HUES64 (cell line): ENCODE measurements around the gene CNTN6.

Experiments
- H3K27ac ChIP-seq: 2 replicates; pipeline ENCODE4 v1.7.0; 2013; ENCODE audit warnings: low read depth, low read length, inconsistent platforms
- H3K27me3 ChIP-seq: 2 replicates; pipeline ENCODE4 v1.6.1; 2013; ENCODE audit warnings: mild to moderate bottlenecking, low read length; ENCODE audit not compliant: insufficient read depth
- H3K36me3 ChIP-seq: 2 replicates; pipeline ENCODE4 v1.6.1; 2013; ENCODE audit warnings: mild to moderate bottlenecking, low read length; ENCODE audit not compliant: insufficient read depth
- H3K4me1 ChIP-seq: 2 replicates; pipeline ENCODE4 v1.6.1; 2013; ENCODE audit warnings: mild to moderate bottlenecking, low read length, moderate library complexity; ENCODE audit not compliant: insufficient read depth
- H3K4me3 ChIP-seq: 2 replicates; pipeline ENCODE4 v1.5.1; 2013; ENCODE audit warnings: mild to moderate bottlenecking, low read length, moderate library complexity
- H3K9ac ChIP-seq: 2 replicates; pipeline ENCODE4 v1.6.1; 2013; ENCODE audit warnings: mild to moderate bottlenecking, low read depth, low read length
- H3K9me3 ChIP-seq: 2 replicates; pipeline ENCODE4 v1.6.1; 2013; ENCODE audit warnings: low read depth, low read length; ENCODE audit not compliant: insufficient read depth
- WGBS: fragments of 150-250, 120-280 bp; methylation state at CpG from one replicate; pipeline ENCODE4 v1.1.7; 2013; ENCODE audit warnings: missing lambda C conversion rate; 5-methylcytosine and 5-hydroxymethylcytosine counted together

The CNTN6 gene

DNA sequence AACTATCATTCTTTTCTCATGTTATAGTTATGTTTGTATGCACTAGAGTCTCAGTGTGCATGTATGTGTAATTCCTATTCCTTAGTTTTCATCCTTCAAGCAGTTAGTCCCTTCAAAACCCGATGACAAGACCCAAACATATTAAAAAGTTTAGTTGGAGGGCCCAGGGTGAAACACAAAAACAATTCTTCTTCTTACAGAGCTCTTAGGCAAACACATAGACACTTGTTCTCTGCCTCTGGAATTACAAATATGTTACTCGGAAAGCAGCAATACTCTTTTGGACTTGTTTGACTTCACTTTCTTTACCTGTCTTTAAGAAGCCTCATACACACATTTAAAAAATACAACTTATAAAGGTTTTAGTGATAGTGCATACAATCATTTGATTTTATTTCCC is 763 bp upstream of the CNTN6 start:
- Histone ChIP-seq H3K9ac (no peak overlapping the region), H3K27ac (no peak overlapping the region), H3K9me3 (peaks cover 2% of the 10 kb centered on the region), H3K4me3 (no peak overlapping the region), H3K36me3 (no peaks in the 10 kb centered on the region), H3K4me1 (peaks cover 9% of the 10 kb centered on the region; the same call in 1 of the 2 replicates), H3K27me3 (no peaks in the 10 kb centered on the region)
- 98% methylated on average over 1 of the region's 2 CpGs for WGBS

- 77% methylated on average over 6 of the region's 6 CpGs for WGBS
- Histone ChIP-seq H3K4me1 (peaks cover 9% of the 10 kb centered on the region; the same call in 1 of the 2 replicates), H3K9me3 (peaks cover 4% of the 10 kb centered on the region)
Observed at GRCh38 chr3:1093217-1093616, 393 bp downstream of the CNTN6 start.

DNA sequence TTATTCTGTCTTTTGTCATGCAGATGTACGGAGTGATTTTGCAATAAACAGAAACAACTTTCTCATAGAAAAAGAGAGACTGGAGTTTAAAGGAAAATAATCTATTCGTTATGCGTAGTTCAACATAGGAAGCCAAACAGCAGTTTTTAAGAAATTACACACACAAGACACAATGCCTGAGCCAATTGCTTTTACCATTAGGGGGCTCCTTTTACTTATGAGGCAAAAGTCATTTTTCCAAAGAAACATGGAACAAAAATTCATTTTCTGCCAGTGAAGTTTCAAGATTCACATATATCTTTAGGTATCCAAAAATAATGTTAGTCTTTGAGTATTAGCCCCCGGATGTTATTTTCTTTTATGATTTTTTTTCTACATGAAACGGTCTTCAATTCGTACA is 10.7 kb downstream of the CNTN6 start:
- H3K27me3 ChIP-seq: no peaks in the 10 kb centered on the region
- 100% methylated on average over 2 of the region's 6 CpGs for WGBS
- H3K9me3 ChIP-seq: peaks cover 10% of the 10 kb centered on the region; the same call in 1 of the 2 replicates
- H3K4me3 ChIP-seq: no peak overlapping the region
- no peak overlapping the region for H3K27ac ChIP-seq
- no peaks in the 10 kb centered on the region for H3K36me3 ChIP-seq
- H3K9ac ChIP-seq: no peak overlapping the region
- no peaks in the 10 kb centered on the region for H3K4me1 ChIP-seq

More at GRCh38 chr3:1093217-1093616, 393 bp downstream of the CNTN6 start:
- no peak overlapping the region for H3K9ac ChIP-seq
- no peak overlapping the region for H3K27ac ChIP-seq
- H3K4me3 ChIP-seq: no peak overlapping the region
- H3K27me3 ChIP-seq: no peaks in the 10 kb centered on the region
- no peaks in the 10 kb centered on the region for H3K36me3 ChIP-seq

- H3K36me3 ChIP-seq: no peaks in the 10 kb centered on the region
- H3K4me3 ChIP-seq: no peak overlapping the region
- no peaks in the 10 kb centered on the region for H3K27me3 ChIP-seq
- H3K9me3 ChIP-seq: peaks cover 7% of the 10 kb centered on the region
- no peak overlapping the region for H3K9ac ChIP-seq
- no peaks in the 10 kb centered on the region for H3K4me1 ChIP-seq
- 93% methylated on average over 8 of the region's 8 CpGs for WGBS
- no peak overlapping the region for H3K27ac ChIP-seq
Observed at GRCh38 chr3:1117843-1118473, 25.1 kb downstream of the CNTN6 start.

DNA sequence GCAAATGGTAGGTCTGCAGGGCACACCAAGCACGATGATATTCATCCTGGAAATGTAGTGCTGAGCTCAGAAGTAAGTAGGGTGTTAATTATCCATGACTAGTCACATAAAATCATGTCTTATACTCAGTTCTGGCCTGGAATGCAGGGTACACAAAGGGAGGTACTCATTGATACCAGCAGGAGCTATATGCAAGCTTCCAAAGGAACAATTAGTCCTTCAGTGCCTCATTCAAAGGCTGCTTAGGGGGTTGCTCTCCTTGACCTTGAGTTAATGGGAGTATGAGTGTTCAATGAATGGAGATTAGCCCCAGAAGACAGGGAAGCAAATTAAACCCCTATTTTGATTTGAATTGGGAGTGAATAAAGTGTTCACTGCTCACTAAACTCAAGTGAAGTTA is 38.3 kb downstream of the CNTN6 start:
- peaks cover 9% of the 10 kb centered on the region; the same call in 1 of the 2 replicates for H3K9me3 ChIP-seq
- no peak overlapping the region for H3K27ac ChIP-seq
- H3K4me3 ChIP-seq: no peak overlapping the region
- H3K36me3 ChIP-seq: no peaks in the 10 kb centered on the region
- H3K27me3 ChIP-seq: no peaks in the 10 kb centered on the region
- no peak overlapping the region for H3K9ac ChIP-seq
- no peaks in the 10 kb centered on the region for H3K4me1 ChIP-seq
- 41% methylated on average over 1 of the region's 1 CpG for WGBS

DNA sequence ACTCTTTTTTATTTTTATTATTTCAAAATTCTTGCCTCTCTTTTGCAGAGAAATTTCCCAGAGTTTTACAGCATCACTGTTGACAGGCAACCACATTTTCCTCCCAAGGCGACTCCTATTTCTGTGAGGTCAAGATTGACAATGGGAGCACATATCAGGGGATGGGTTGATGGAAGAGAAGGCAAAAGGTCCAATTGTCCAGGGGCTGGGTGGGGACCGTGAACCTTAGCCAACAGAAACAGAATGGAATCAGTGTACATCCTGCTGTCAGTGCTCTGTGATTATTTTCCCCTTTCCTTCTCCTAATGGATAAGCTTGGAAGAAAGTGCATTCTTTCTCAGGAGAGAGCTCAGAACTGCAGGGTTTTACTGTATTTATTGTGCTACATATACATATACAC is 42.4 kb downstream of the CNTN6 start:
- no peak overlapping the region for H3K9ac ChIP-seq
- WGBS: 54% methylated on average over 2 of the region's 2 CpGs

DNA sequence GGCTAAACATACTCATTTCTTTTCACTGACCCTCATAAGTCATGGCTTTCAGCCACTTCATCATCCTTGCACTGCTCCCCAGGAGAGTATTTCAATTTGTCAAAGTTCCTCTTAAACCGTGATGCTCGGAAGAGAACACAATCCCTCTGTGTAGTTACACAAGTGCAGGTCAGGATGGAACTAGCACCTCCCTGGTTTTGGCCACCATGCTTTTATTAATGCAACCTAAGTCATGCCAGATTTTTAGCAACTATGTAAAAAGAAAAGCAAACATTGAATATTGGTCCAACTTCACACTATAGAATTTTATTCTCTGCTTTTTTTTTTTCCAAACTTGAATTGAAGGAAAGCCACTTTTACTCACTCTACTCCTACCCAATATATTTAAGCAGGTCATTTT is 45.2 kb downstream of the CNTN6 start:
- 97% methylated on average over 2 of the region's 2 CpGs for WGBS
- Histone ChIP-seq H3K4me1 (no peaks in the 10 kb centered on the region), H3K27ac (no peak overlapping the region), H3K36me3 (no peaks in the 10 kb centered on the region), H3K4me3 (no peak overlapping the region), H3K9me3 (peaks cover 3% of the 10 kb centered on the region; the same call in 1 of the 2 replicates), H3K27me3 (no peaks in the 10 kb centered on the region), H3K9ac (no peak overlapping the region)

More for the DNA sequence above, 42.4 kb downstream of the CNTN6 start:
- Histone ChIP-seq H3K27me3 (no peaks in the 10 kb centered on the region), H3K36me3 (no peaks in the 10 kb centered on the region), H3K27ac (no peak overlapping the region), H3K4me3 (no peak overlapping the region), H3K4me1 (no peaks in the 10 kb centered on the region), H3K9me3 (peaks cover 3% of the 10 kb centered on the region; the same call in 1 of the 2 replicates)

DNA sequence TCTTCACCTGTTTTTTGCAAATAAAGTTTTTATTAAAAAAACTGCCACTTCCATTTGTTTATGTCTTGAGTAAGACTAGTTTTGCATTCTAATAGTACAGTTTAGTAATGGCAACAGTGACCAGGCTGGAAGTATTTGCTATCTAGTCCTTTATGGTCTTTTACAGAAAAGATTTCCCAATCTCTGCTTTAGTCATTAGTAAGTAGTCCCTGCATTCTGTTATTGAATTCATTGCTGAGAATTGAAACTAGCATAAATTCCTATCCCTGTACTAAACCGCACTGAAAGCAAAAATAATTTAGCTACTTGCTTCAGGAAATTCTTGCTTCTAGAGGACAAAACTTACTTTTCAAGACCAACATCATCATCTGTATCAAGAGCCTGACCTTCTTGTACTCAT is 46.2 kb downstream of the CNTN6 start:
- 0% methylated on average over 1 of the region's 1 CpG for WGBS
- H3K4me1 ChIP-seq: no peaks in the 10 kb centered on the region
- no peak overlapping the region for H3K27ac ChIP-seq
- peaks cover 3% of the 10 kb centered on the region; the same call in 1 of the 2 replicates for H3K9me3 ChIP-seq
- no peak overlapping the region for H3K4me3 ChIP-seq
- H3K9ac ChIP-seq: no peak overlapping the region
- H3K36me3 ChIP-seq: no peaks in the 10 kb centered on the region
- H3K27me3 ChIP-seq: no peaks in the 10 kb centered on the region

- H3K9ac ChIP-seq: no peak overlapping the region
- no peaks in the 10 kb centered on the region for H3K4me1 ChIP-seq
- no peaks in the 10 kb centered on the region for H3K9me3 ChIP-seq
- H3K27me3 ChIP-seq: no peaks in the 10 kb centered on the region
- WGBS: no CpG with 5 or more reads among the region's 1 CpG
- no peaks in the 10 kb centered on the region for H3K36me3 ChIP-seq
- H3K27ac ChIP-seq: no peak overlapping the region
- no peak overlapping the region for H3K4me3 ChIP-seq
Observed at GRCh38 chr3:1147326-1147725, 54.5 kb downstream of the CNTN6 start.

DNA sequence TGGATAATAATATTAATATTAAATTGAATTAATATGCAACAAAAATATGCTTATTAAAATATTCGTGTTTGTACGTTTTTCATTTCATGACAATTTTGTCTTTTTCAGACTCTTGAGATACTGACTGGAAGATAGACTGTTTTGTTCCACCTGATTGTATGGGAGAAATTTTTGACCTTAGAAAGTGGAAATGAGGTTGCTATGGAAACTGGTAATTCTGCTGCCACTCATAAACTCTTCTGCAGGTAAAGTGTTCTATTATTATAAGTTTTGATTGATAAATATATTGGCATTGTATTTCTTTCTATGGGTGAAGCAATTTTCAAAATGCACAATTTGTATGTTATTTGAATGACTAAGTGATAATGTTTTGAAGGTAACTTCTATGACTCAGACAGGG is 55.0 kb downstream of the CNTN6 start:
- H3K9me3 ChIP-seq: no peaks in the 10 kb centered on the region
- no peaks in the 10 kb centered on the region for H3K27me3 ChIP-seq
- no peak overlapping the region for H3K4me3 ChIP-seq
- no peaks in the 10 kb centered on the region for H3K36me3 ChIP-seq
- WGBS: 64% methylated on average over 2 of the region's 2 CpGs
- no peak overlapping the region for H3K27ac ChIP-seq
- H3K4me1 ChIP-seq: no peaks in the 10 kb centered on the region
- H3K9ac ChIP-seq: no peak overlapping the region

DNA sequence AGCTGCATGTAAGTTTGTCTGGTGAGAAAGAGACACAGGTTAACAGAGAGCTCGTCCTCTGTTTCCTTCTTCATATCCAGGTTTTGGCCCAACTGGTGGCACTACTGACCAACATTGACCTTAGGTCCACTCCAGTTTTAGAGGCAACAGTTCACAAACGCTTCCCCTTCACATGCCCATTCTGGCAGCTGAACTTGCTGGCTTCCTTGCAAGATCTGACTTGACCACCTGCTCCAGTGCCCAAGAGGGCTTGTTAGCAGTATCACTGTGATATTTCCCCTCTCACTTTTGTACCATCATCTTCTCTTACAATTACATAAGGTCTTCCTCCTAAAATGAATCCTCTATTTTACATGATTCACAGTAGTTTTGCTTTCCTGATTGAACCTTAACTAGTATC is 71.3 kb downstream of the CNTN6 start:
- H3K4me3 ChIP-seq: no peak overlapping the region
- WGBS: 65% methylated on average over 2 of the region's 2 CpGs

GRCh38 chr3:1171320-1171719 is 78.5 kb downstream of the CNTN6 start:
- Histone ChIP-seq H3K27ac (no peak overlapping the region), H3K27me3 (no peaks in the 10 kb centered on the region), H3K36me3 (no peaks in the 10 kb centered on the region), H3K4me3 (no peak overlapping the region), H3K9ac (no peak overlapping the region), H3K4me1 (peaks cover 4% of the 10 kb centered on the region; the same call in 1 of the 2 replicates), H3K9me3 (peaks cover 5% of the 10 kb centered on the region; the same call in 1 of the 2 replicates)
- WGBS: 75% methylated on average over 3 of the region's 3 CpGs

More for the DNA sequence above, 71.3 kb downstream of the CNTN6 start:
- no peaks in the 10 kb centered on the region for H3K9me3 ChIP-seq
- no peaks in the 10 kb centered on the region for H3K27me3 ChIP-seq
- H3K9ac ChIP-seq: no peak overlapping the region
- no peaks in the 10 kb centered on the region for H3K36me3 ChIP-seq
- no peaks in the 10 kb centered on the region for H3K4me1 ChIP-seq
- H3K27ac ChIP-seq: no peak overlapping the region
